H1 (cell line): ENCODE data around the gene BCL2. TPM values are rescaled to one million over a fixed set of nuclear protein-coding genes. Genes with fewer than 3 reads are reported as not detected.
A peak's percentile ranks its signal among the peaks of the same experiment; 100 is the strongest.

ENCODE experiments used
- CTCF ChIA-PET: fragments of 300-600 bp; sonication (Branson Sonifier 250); formaldehyde crosslinking; loops from one replicate; lab custom pipeline; 2021; ENCODE audit not compliant: partially characterized antibody; lab: Charles Lee
- POLR2A ChIA-PET: fragments of 300-600 bp; sonication (Branson Sonifier 250); formaldehyde crosslinking; loops from one replicate; lab custom pipeline; 2021; ENCODE audit warnings: inconsistent platforms; ENCODE audit not compliant: partially characterized antibody; lab: Charles Lee
- DNase-seq, 2 experiments: peaks; one replicate each; pipeline versions ENCODE4 v3.0.0 to v3.0.0-alpha.2; 2010 to 2022; ENCODE audit warnings: low spot score in 2 of 2, low read depth in 1 of 2, mixed read lengths in 1 of 2
- FAIRE-seq: peaks from 2 replicates; lab custom pipeline; 2011; peaks lifted over from hg19 to GRCh38; lab: Jason Lieb, UNC
- H2AFZ ChIP-seq: 2 replicates; pipeline ENCODE4 v1.8.1; 2012; ENCODE audit warnings: low read length, inconsistent platforms
- H2AK5ac ChIP-seq: 2 replicates; pipeline ENCODE4 v1.6.1; 2013; ENCODE audit warnings: low read depth, low read length
- H2BK120ac ChIP-seq: replicated peaks from 2 replicates; pipeline ENCODE3; 2013; ENCODE audit warnings: low read depth, low read length, inconsistent platforms
- H2BK12ac ChIP-seq: 2 replicates; pipeline ENCODE4 v1.6.1; 2013; ENCODE audit warnings: low read depth, low read length
- H2BK15ac ChIP-seq: 2 replicates; pipeline ENCODE4 v1.6.1; 2013; ENCODE audit warnings: low read length
- H2BK20ac ChIP-seq: 2 replicates; pipeline ENCODE4 v1.6.1; 2013; ENCODE audit warnings: low read length
- H2BK5ac ChIP-seq: 2 replicates; pipeline ENCODE4 v1.6.1; 2013; ENCODE audit warnings: low read depth, low read length
- H3K14ac ChIP-seq: 2 replicates; pipeline ENCODE4 v1.6.1; 2013; ENCODE audit warnings: inconsistent platforms; ENCODE audit not compliant: insufficient read length
- H3K18ac ChIP-seq: 2 replicates; pipeline ENCODE4 v1.6.1; 2013; ENCODE audit warnings: low read length; ENCODE audit errors: extremely low read depth
- H3K23ac ChIP-seq: 2 replicates; pipeline ENCODE4 v1.6.1; 2013; ENCODE audit warnings: inconsistent platforms; ENCODE audit not compliant: insufficient read length
- H3K23me2 ChIP-seq: 2 replicates; pipeline ENCODE4 v1.6.1; 2013; ENCODE audit warnings: low read depth, low read length
- H3K27ac ChIP-seq: 2 replicates; pipeline ENCODE4 v1.6.1; 2011; ENCODE audit warnings: low read depth, low read length, inconsistent platforms
- H3K27me3 ChIP-seq, 4 experiments: replicated peaks in 1 of 4; 1 replicate in 1 of 4; 2 replicates in 3 of 4; pipeline versions ENCODE4 v1.6.1 to v1.8.1; 2011 to 2013; ENCODE audit warnings: low read length in 3 of 4, mild to moderate bottlenecking in 3 of 4, inconsistent platforms in 2 of 4, mixed read lengths in 2 of 4, moderate library complexity in 1 of 4; ENCODE audit not compliant: control insufficient read depth in 3 of 4, insufficient read depth in 3 of 4; ENCODE audit errors: extremely low read depth in 1 of 4
- H3K36me3 ChIP-seq, 4 experiments: 2 replicates each; pipeline versions ENCODE4 v1.6.1 to v1.8.1; 2011 to 2013; ENCODE audit warnings: mild to moderate bottlenecking in 4 of 4, low read length in 3 of 4, moderate library complexity in 2 of 4, control low read depth in 1 of 4, inconsistent platforms in 1 of 4; ENCODE audit not compliant: insufficient read depth in 4 of 4, control insufficient read depth in 2 of 4
- H3K4ac ChIP-seq: replicated peaks from 2 replicates; pipeline ENCODE3; 2013; ENCODE audit warnings: low read length, low read depth, mixed read lengths, inconsistent platforms; ENCODE audit not compliant: insufficient read length
- H3K4me1 ChIP-seq, 4 experiments: replicated peaks in 1 of 4; 1 replicate in 1 of 4; 2 replicates in 3 of 4; pipeline versions ENCODE4 v1.6.1 to v1.8.1; 2011 to 2013; ENCODE audit warnings: low read length in 3 of 4, inconsistent platforms in 2 of 4, mixed read lengths in 1 of 4; ENCODE audit not compliant: insufficient read depth in 4 of 4, control insufficient read depth in 3 of 4
- H3K4me2 ChIP-seq, 2 experiments: 2 replicates each; pipeline versions ENCODE4 v1.6.1 to v1.8.1; 2011 to 2013; ENCODE audit warnings: low read depth in 2 of 2, low read length in 2 of 2, control low read depth in 1 of 2, inconsistent platforms in 1 of 2, mild to moderate bottlenecking in 1 of 2; ENCODE audit not compliant: insufficient read depth in 1 of 2
- H3K4me3 ChIP-seq, 4 experiments: fragments of 200-600, 300-600 bp in 1 of 4; sonication (generic), shearing (Covaris generic), sonication (Bioruptor Twin) in 1 of 4; 2 replicates each; pipeline versions ENCODE4 v1.5.1 to v1.8.1; 2011 to 2016; ENCODE audit warnings: low read length in 4 of 4, low read depth in 3 of 4, control low read depth in 2 of 4, inconsistent platforms in 2 of 4, mild to moderate bottlenecking in 2 of 4, mixed read lengths in 1 of 4, moderate library complexity in 1 of 4; ENCODE audit not compliant: insufficient read depth in 2 of 4; ENCODE audit errors: extremely low read depth in 1 of 4
- H3K56ac ChIP-seq: replicated peaks from 2 replicates; pipeline ENCODE3; 2013; ENCODE audit warnings: low read depth, mild to moderate bottlenecking, mixed read lengths, low read length, inconsistent platforms; ENCODE audit not compliant: insufficient read length
- H3K79me1 ChIP-seq: 2 replicates; pipeline ENCODE4 v1.6.1; 2013; ENCODE audit warnings: low read depth, low read length, control low read depth
- H3K79me2 ChIP-seq, 2 experiments: 2 replicates each; pipeline versions ENCODE4 v1.6.1 to v1.8.1; 2012 to 2013; ENCODE audit warnings: low read length in 2 of 2, mild to moderate bottlenecking in 2 of 2, inconsistent platforms in 1 of 2; ENCODE audit not compliant: insufficient read depth in 2 of 2, control insufficient read depth in 1 of 2
- H3K9ac ChIP-seq, 4 experiments: replicated peaks in 1 of 4; 1 replicate in 1 of 4; 2 replicates in 3 of 4; pipeline versions ENCODE4 v1.6.1 to v1.8.1; 2011 to 2013; ENCODE audit warnings: low read depth in 3 of 4, low read length in 3 of 4, control low read depth in 2 of 4, mild to moderate bottlenecking in 2 of 4, moderate library complexity in 2 of 4, inconsistent platforms in 1 of 4; ENCODE audit errors: extremely low read depth in 1 of 4
- H3K9me3 ChIP-seq, 2 experiments: 2 replicates each; pipeline versions ENCODE4 v1.6.1 to v1.8.1; 2012 to 2013; ENCODE audit warnings: mild to moderate bottlenecking in 2 of 2, moderate library complexity in 2 of 2, control low read depth in 1 of 2, inconsistent platforms in 1 of 2, low read depth in 1 of 2, low read length in 1 of 2, mixed read lengths in 1 of 2; ENCODE audit not compliant: insufficient read depth in 2 of 2
- H4K20me1 ChIP-seq, 2 experiments: replicated peaks in 1 of 2; 2 replicates each; pipeline versions ENCODE3 to v1.8.1; 2011 to 2013; ENCODE audit warnings: inconsistent platforms in 2 of 2, low read length in 2 of 2, mild to moderate bottlenecking in 1 of 2; ENCODE audit not compliant: insufficient read depth in 2 of 2, control insufficient read depth in 1 of 2
- H4K5ac ChIP-seq: 2 replicates; pipeline ENCODE4 v1.6.1; 2013; ENCODE audit warnings: low read length, low read depth, mixed read lengths, inconsistent platforms; ENCODE audit not compliant: insufficient read length
- H4K8ac ChIP-seq: 2 replicates; pipeline ENCODE4 v1.8.0; 2013; ENCODE audit warnings: mild to moderate bottlenecking, moderate library complexity, low read length, inconsistent platforms; ENCODE audit not compliant: insufficient read depth; ENCODE audit errors: extremely low read depth
- H4K91ac ChIP-seq: replicated peaks from 2 replicates; pipeline ENCODE3; 2013; ENCODE audit warnings: low read length, mixed read lengths, inconsistent platforms; ENCODE audit not compliant: insufficient read length
- ATF3 ChIP-seq: IDR thresholded peaks from 2 replicates; pipeline ENCODE4 v1.6.1; 2011; ENCODE audit warnings: low read depth, mild to moderate bottlenecking, low read length; ENCODE audit not compliant: insufficient read depth
- GABPA ChIP-seq: IDR thresholded peaks from 2 replicates; pipeline ENCODE4 v1.6.1; 2011; ENCODE audit warnings: mild to moderate bottlenecking, low read length, moderate library complexity, borderline replicate concordance; ENCODE audit not compliant: insufficient read depth
- GTF2F1 ChIP-seq: IDR thresholded peaks from 2 replicates; pipeline ENCODE4 v1.6.1; 2012; ENCODE audit warnings: low read depth, low read length, improper control_type of control experiment, borderline replicate concordance
- KDM1A ChIP-seq: fragments of 200-600, 300-600 bp; sonication (generic); IDR thresholded peaks from 2 replicates; pipeline ENCODE4 v1.7.1; 2016; ENCODE audit warnings: mild to moderate bottlenecking, low read length, borderline replicate concordance
- NANOG ChIP-seq: IDR thresholded peaks from 2 replicates; pipeline ENCODE4 v1.6.1; 2011; ENCODE audit warnings: low read length, low read depth, mild to moderate bottlenecking, inconsistent platforms; ENCODE audit not compliant: insufficient read depth, poor library complexity, severe bottlenecking
- NRF1 ChIP-seq: IDR thresholded peaks from 2 replicates; pipeline ENCODE4 v1.6.1; 2011; ENCODE audit warnings: mild to moderate bottlenecking, low read depth, low read length, improper control_type of control experiment
- POLR2A ChIP-seq, 2 experiments: IDR thresholded peaks; 1 replicate in 1 of 2; 2 replicates in 1 of 2; pipeline ENCODE4 v1.6.1; 2011; ENCODE audit warnings: low read depth in 2 of 2, low read length in 2 of 2, mild to moderate bottlenecking in 2 of 2; ENCODE audit errors: control extremely low read depth in 1 of 2
- SAP30 ChIP-seq: fragments of 300-600 bp; sonication (generic); IDR thresholded peaks from 2 replicates; pipeline ENCODE4 v1.7.1; 2012; ENCODE audit warnings: low read length, moderate library complexity, mild to moderate bottlenecking, inconsistent platforms; ENCODE audit not compliant: insufficient read depth, insufficient replicate concordance
- TAF1 ChIP-seq: IDR thresholded peaks from 2 replicates; pipeline ENCODE4 v1.6.1; 2011; ENCODE audit warnings: mild to moderate bottlenecking, low read depth, low read length
- WGBS, 2 experiments: shearing (Covaris generic) in 1 of 2; methylation state at CpG; one replicate each; pipeline versions ENCODE4 v1.1.6 to v1.1.7; 2013 to 2015; ENCODE audit warnings: low lambda C conversion rate in 2 of 2, mixed read lengths in 2 of 2, inconsistent platforms in 1 of 2, low coverage in 1 of 2, missing lambda C conversion rate in 1 of 2; ENCODE audit not compliant: insufficient replicate concordance in 2 of 2, insufficient coverage in 1 of 2, insufficient read length in 1 of 2; ENCODE audit errors: extremely low coverage in 1 of 2, missing lambda C conversion rate in 1 of 2; 5-methylcytosine and 5-hydroxymethylcytosine counted together
- polyA plus RNA-seq, 7 experiments: library from polyadenylated mRNA; depleted of rRNA in 3 of 7; stranded (reverse) in 5 of 7; unstranded in 2 of 7; fragments of >200 nt in 5 of 7; fragments of 200-250 nt in 2 of 7; gene quantifications; 1 replicate in 5 of 7; 2 replicates in 1 of 7; 4 replicates in 1 of 7; pipeline versions ENCODE4 v1.2.1 to v1.2.3, GENCODE V29; 2011 to 2013; ENCODE audit warnings: missing spikeins in 2 of 7, mixed read lengths in 2 of 7
- total RNA-seq: library from RNA; stranded (reverse); fragmentation: NEBNext Ultra II Directional; extraction: Animal tissue kit (Norgen Biotek cat#: 25700); gene quantifications from 2 replicates; pipeline ENCODE4 v1.2.1, GENCODE V29; 2021
- TF ChIP-seq, protein P1 (sequence below): IDR thresholded peaks from 2 replicates; pipeline ENCODE4 v1.6.1; 2011; ENCODE audit warnings: low read length, improper control_type of control experiment
- TF ChIP-seq, protein P2 (sequence below): IDR thresholded peaks from 2 replicates; pipeline ENCODE4 v1.6.1; 2012; ENCODE audit warnings: inconsistent platforms

The BCL2 gene
- total and polyA plus RNA-seq, 2 of the 8 experiments (the other 6 are each of a cell fraction or from before 2014, with no cell fraction given), result 0.59 to 4.5 TPM

DNA sequence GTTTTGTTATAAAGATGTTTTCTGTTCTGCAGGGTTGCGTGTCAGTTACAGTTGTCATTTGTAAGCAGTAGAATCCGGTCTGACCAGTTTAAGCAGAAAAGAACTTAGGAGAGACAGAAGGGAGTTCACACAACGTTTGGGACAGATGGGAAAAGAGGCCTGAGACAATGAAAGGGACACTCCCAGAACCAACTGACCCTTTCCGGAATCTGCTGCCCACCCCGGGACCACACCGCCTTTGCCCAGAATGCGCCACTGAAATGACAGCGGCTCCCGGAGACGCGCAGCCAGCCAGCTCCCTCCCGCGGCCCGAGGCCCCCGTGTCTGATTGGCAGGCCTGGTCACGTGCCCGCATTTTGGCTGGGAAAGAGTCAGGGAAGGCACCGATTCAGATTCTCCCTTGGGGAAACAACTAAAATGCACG lies 244.6 kb downstream of the BCL2 start:
- Histone ChIP-seq H3K4me2 (peak overlapping the region; percentile 20 to 75), H3K4ac (no peak overlapping the region), H2AFZ (peak overlapping the region; percentile 100), H3K23me2 (0 out of 2 replicates have a peak, but pooled peaks cover 3% of the 10 kb centered on the region), H4K5ac (no peak overlapping the region), H4K91ac (no peak overlapping the region), H2BK20ac (no peak overlapping the region), H3K79me1 (no peaks in the 10 kb centered on the region), H3K23ac (no peak overlapping the region), H2AK5ac (no peak overlapping the region), H2BK15ac (no peak overlapping the region), H2BK5ac (no peak overlapping the region), H2BK120ac (no peak overlapping the region), H3K4me1 (peaks cover 0 to 6% (median 0%) of the 10 kb centered on the region in 4 experiments; a peak in 1 of 7 replicates), H4K20me1 (no peaks in the 10 kb centered on the region), H3K9ac (peak overlapping the region; percentile 8 to 43 (median 38); a peak in 4 of 7 replicates), H3K14ac (no peak overlapping the region), H3K4me3 (peak overlapping the region; percentile 44 to 73 (median 61)), H4K8ac (peak overlapping the region; percentile 65; the same call in 1 of the 2 replicates), H3K9me3 (no peaks in the 10 kb centered on the region), H3K79me2 (no peaks in the 10 kb centered on the region), H3K27me3 (no peaks in the 10 kb centered on the region), H3K27ac (no peak overlapping the region), H3K18ac (no peak overlapping the region), H3K56ac (no peak overlapping the region), H3K36me3 (no peaks in the 10 kb centered on the region), H2BK12ac (no peak overlapping the region)
- 3% methylated on average over 19 of the region's 19 CpGs; no CpG with 5 or more reads in 1 of the 2 experiments for WGBS, 2 experiments
- ChIA-PET CTCF (interaction anchor here (0.7 kb wide), 1 partner anchor 11 kb away, joined by 4 read pairs; no protein-coding TSS in a partner anchor), POLR2A (interaction anchor here (1.1 to 1.5 kb wide), 2 partner anchors 19 to 347 kb away, joined by 3 to 4 read pairs; no protein-coding TSS in a partner anchor)
- DNase-seq (peak; percentile 23 to 87), FAIRE-seq (peak; percentile 58)
- peak in 1 of 2 experiments; percentile 64; a peak in 1 of 3 replicates for TF ChIP-seq POLR2A (IDR thresholded peaks at IDR 0.05; ENCODE audit: control extremely low read depth in 1 of 2, low read depth in 2 of 2, low read length in 2 of 2)
- peak; percentile 68 for TF ChIP-seq TAF1
- TF ChIP-seq GABPA, result no peak
- peak; percentile 58 for TF ChIP-seq SAP30
- TF ChIP-seq, protein P1, sequence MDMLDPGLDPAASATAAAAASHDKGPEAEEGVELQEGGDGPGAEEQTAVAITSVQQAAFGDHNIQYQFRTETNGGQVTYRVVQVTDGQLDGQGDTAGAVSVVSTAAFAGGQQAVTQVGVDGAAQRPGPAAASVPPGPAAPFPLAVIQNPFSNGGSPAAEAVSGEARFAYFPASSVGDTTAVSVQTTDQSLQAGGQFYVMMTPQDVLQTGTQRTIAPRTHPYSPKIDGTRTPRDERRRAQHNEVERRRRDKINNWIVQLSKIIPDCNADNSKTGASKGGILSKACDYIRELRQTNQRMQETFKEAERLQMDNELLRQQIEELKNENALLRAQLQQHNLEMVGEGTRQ, result peak; percentile 96
- TF ChIP-seq GTF2F1, result no peak
- TF ChIP-seq KDM1A, result no peak
- TF ChIP-seq ATF3, result peak; percentile 92
- no peak for TF ChIP-seq NANOG
- TF ChIP-seq, protein P2, sequence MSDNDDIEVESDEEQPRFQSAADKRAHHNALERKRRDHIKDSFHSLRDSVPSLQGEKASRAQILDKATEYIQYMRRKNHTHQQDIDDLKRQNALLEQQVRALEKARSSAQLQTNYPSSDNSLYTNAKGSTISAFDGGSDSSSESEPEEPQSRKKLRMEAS, result peak; percentile 77
- TF ChIP-seq NRF1, result no peak
